ENCODE measurements around the gene ZNF516. TPM values are rescaled to one million over a fixed set of nuclear protein-coding genes. Genes with fewer than 3 reads are reported as not detected.

ZNF516 gene
- total and polyA plus RNA-seq, 10 of the 15 experiments (the other 5 are each of a cell fraction or from before 2014, with no cell fraction given): 2.0 to 32.0 (median 8.3) TPM

DNA sequence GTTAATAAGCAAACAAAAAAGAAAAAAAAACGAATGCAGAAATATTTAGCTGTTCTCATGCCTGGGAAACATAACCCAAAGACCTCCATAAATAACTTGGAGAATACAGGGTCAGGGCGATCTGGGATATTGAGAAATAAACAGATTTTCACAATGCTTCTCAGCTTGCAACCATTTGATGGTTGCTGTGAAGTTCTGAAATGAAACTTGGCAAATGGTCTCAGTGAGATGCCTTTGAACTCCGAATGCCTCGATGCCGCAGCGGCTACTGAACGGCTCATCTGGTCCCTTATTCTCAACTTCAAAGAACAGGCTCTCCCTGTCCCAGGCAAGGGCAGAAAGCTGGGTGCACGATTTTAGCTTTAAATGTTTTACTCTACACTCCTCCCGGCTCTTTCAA is 78.1 kb downstream of the ZNF516 start:
- RAD21 ChIA-PET (ENCODE audit: unreplicated experiment): no interaction called here
- SMC1A ChIA-PET (ENCODE audit: uncharacterized antibody, unreplicated experiment): interaction anchor here (0.6 kb wide), 1 partner anchor 39 kb away, joined by 3 read pairs; no protein-coding TSS in a partner anchor

More for the DNA sequence above, 78.1 kb downstream of the ZNF516 start:
- H4K20me1 ChIP-seq (ENCODE audit: control insufficient read depth, insufficient read depth): no peaks in the 10 kb centered on the region
- no peak for FAIRE-seq
- H3K9me3 ChIP-seq (replicated peaks; ENCODE audit: control insufficient read depth, insufficient read depth, low read length): no peaks in the 10 kb centered on the region
- DNase-seq (ENCODE audit: low read depth, low spot score): no peak
- peaks cover 8% of the 10 kb centered on the region for H3K79me2 ChIP-seq (ENCODE audit: control insufficient read depth, insufficient read depth, low read length)
- no TSS peak for BruUV-seq (replicated peaks)
- H2AFZ ChIP-seq (ENCODE audit: control insufficient read depth, low read depth, low read length): no peak overlapping the region
- POLR2A ChIA-PET: no interaction called here
- TF ChIP-seq, protein P1, sequence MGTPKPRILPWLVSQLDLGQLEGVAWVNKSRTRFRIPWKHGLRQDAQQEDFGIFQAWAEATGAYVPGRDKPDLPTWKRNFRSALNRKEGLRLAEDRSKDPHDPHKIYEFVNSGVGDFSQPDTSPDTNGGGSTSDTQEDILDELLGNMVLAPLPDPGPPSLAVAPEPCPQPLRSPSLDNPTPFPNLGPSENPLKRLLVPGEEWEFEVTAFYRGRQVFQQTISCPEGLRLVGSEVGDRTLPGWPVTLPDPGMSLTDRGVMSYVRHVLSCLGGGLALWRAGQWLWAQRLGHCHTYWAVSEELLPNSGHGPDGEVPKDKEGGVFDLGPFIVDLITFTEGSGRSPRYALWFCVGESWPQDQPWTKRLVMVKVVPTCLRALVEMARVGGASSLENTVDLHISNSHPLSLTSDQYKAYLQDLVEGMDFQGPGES (IDR thresholded peaks at IDR 0.05): no peak
- TF ChIP-seq, protein P2, sequence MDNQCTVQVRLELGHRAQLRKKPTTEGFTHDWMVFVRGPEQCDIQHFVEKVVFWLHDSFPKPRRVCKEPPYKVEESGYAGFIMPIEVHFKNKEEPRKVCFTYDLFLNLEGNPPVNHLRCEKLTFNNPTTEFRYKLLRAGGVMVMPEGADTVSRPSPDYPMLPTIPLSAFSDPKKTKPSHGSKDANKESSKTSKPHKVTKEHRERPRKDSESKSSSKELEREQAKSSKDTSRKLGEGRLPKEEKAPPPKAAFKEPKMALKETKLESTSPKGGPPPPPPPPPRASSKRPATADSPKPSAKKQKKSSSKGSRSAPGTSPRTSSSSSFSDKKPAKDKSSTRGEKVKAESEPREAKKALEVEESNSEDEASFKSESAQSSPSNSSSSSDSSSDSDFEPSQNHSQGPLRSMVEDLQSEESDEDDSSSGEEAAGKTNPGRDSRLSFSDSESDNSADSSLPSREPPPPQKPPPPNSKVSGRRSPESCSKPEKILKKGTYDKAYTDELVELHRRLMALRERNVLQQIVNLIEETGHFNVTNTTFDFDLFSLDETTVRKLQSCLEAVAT (IDR thresholded peaks at IDR 0.05): no peak
- no peak for TF ChIP-seq EGR1 (IDR thresholded peaks at IDR 0.05; ENCODE audit: borderline replicate concordance in 1 of 2, low read depth in 2 of 2, low read length in 2 of 2)
- TF ChIP-seq ZNF207 (IDR thresholded peaks at IDR 0.05; ENCODE audit: borderline replicate concordance): no peak
- TF ChIP-seq ATF7 (IDR thresholded peaks at IDR 0.05; ENCODE audit: low read depth): no peak
- TF ChIP-seq CBFB (IDR thresholded peaks at IDR 0.05; ENCODE audit: low read depth): no peak
- TF ChIP-seq, protein P3, sequence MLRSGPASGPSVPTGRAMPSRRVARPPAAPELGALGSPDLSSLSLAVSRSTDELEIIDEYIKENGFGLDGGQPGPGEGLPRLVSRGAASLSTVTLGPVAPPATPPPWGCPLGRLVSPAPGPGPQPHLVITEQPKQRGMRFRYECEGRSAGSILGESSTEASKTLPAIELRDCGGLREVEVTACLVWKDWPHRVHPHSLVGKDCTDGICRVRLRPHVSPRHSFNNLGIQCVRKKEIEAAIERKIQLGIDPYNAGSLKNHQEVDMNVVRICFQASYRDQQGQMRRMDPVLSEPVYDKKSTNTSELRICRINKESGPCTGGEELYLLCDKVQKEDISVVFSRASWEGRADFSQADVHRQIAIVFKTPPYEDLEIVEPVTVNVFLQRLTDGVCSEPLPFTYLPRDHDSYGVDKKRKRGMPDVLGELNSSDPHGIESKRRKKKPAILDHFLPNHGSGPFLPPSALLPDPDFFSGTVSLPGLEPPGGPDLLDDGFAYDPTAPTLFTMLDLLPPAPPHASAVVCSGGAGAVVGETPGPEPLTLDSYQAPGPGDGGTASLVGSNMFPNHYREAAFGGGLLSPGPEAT (IDR thresholded peaks at IDR 0.05; ENCODE audit: low read depth): no peak
- TF ChIP-seq PAX5 (IDR thresholded peaks at IDR 0.05; ENCODE audit: borderline replicate concordance, low read depth, low read length): no peak
- no peak for TF ChIP-seq ZNF274 (IDR thresholded peaks at IDR 0.05; ENCODE audit: insufficient read depth, insufficient read length)
- TF ChIP-seq KDM1A (IDR thresholded peaks at IDR 0.05; ENCODE audit: borderline replicate concordance): no peak
- TF ChIP-seq ESRRA (IDR thresholded peaks at IDR 0.05; ENCODE audit: low read length): no peak
- no peak for TF ChIP-seq CREB1 (IDR thresholded peaks at IDR 0.05; ENCODE audit: low read depth)
- TF ChIP-seq POLR2AphosphoS2 (IDR thresholded peaks at IDR 0.05; ENCODE audit: low read depth, low read length): no peak
- TF ChIP-seq, protein P4, sequence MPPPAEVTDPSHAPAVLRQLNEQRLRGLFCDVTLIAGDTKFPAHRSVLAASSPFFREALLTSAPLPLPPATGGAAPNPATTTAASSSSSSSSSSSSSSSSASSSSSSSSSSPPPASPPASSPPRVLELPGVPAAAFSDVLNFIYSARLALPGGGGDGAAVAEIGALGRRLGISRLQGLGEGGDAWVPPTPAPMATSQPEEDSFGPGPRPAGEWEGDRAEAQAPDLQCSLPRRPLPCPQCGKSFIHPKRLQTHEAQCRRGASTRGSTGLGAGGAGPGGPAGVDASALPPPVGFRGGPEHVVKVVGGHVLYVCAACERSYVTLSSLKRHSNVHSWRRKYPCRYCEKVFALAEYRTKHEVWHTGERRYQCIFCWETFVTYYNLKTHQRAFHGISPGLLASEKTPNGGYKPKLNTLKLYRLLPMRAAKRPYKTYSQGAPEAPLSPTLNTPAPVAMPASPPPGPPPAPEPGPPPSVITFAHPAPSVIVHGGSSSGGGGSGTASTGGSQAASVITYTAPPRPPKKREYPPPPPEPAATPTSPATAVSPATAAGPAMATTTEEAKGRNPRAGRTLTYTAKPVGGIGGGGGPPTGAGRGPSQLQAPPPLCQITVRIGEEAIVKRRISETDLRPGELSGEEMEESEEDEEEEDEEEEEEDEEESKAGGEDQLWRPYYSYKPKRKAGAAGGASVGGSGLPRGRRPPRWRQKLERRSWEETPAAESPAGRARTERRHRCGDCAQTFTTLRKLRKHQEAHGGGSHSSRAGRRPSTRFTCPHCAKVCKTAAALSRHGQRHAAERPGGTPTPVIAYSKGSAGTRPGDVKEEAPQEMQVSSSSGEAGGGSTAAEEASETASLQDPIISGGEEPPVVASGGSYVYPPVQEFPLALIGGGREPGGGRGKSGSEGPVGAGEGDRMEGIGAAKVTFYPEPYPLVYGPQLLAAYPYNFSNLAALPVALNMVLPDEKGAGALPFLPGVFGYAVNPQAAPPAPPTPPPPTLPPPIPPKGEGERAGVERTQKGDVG (CRISPR knock-in tag; IDR thresholded peaks at IDR 0.05): no peak
- no peak for TF ChIP-seq NRF1 (conservative IDR thresholded peaks at IDR 0.05; ENCODE audit: low read depth, low read length)
- no peak for TF ChIP-seq GATAD2B (conservative IDR thresholded peaks at IDR 0.05; ENCODE audit: low read depth)
- TF ChIP-seq ZZZ3 (IDR thresholded peaks at IDR 0.05; ENCODE audit: control insufficient read depth, insufficient read length, low read depth): no peak
- TF ChIP-seq SUPT20H (IDR thresholded peaks at IDR 0.05; ENCODE audit: borderline replicate concordance, control insufficient read depth, low read depth, low read length): no peak
- no peaks in the 10 kb centered on the region for H3K27me3 ChIP-seq (replicated peaks in 1 of 2; ENCODE audit: control insufficient read depth in 2 of 2, insufficient read depth in 2 of 2, low read length in 1 of 2)
- no peak overlapping the region for H3K4me3 ChIP-seq
- in situ Hi-C loops (cut with MboI) (no loop called here), intact Hi-C loops (cut with micrococcal nuclease; ENCODE audit: unreplicated experiment) (no loop called here)
- peaks cover 2 to 15% of the 10 kb centered on the region in 2 experiments; a peak in 2 of 4 replicates for H3K36me3 ChIP-seq (ENCODE audit: control insufficient read depth in 2 of 2, insufficient read depth in 2 of 2, low read length in 1 of 2)
- ATAC-seq: no peak
- WGBS (ENCODE audit: insufficient coverage, insufficient replicate concordance, low lambda C conversion rate, missing lambda C conversion rate): 78% methylated on average over 9 of the region's 9 CpGs
- no peaks in the 10 kb centered on the region for H3K4me1 ChIP-seq (ENCODE audit: control insufficient read depth, insufficient read depth, low read length)
- H3K27ac ChIP-seq (ENCODE audit: control insufficient read depth, insufficient read depth): no peak overlapping the region
- H3K9ac ChIP-seq (ENCODE audit: control insufficient read depth, insufficient read depth, low read length): no peak overlapping the region
- no peak overlapping the region for H3K4me2 ChIP-seq (ENCODE audit: control insufficient read depth, insufficient read depth)
- CTCF ChIA-PET: interaction anchor here (1.3 kb wide), 1 partner anchor 9 kb away, joined by 3 read pairs; no protein-coding TSS in a partner anchor

All from GM12878 (cell line).